IMR-90 (cell line): Measurements from ENCODE around the gene XDH. TPM values are rescaled to one million over a fixed set of nuclear protein-coding genes. Genes with fewer than 3 reads are reported as not detected.
A peak's percentile ranks its signal among the peaks of the same experiment; 100 is the strongest.

ENCODE experiments used
- ATAC-seq: fragments of 200-7000 bp; cut with Tn5 transposase; 2 replicates; pipeline ENCODE4 v1.9.1; 2020; ENCODE audit warnings: low read depth, mild to moderate bottlenecking, moderate library complexity
- BruUV-seq: library from RNA; stranded (reverse); fragments of 400-500 nt; replicated peaks from 2 replicates; lab custom pipeline; 2021; lab: Mats Ljungman, UMichigan
- CTCF ChIA-PET: fragments of 300-600 bp; formaldehyde crosslinking; extraction: SDS; loops from one replicate; lab custom pipeline; 2021; ENCODE audit warnings: antibody characterized with exemption; lab: Yijun Ruan, JAX
- POLR2A ChIA-PET: fragments of 300-600 bp; sonication (Branson Sonifier 250); formaldehyde crosslinking; loops from one replicate; lab custom pipeline; 2022; ENCODE audit warnings: antibody characterized with exemption; ENCODE audit not compliant: unreplicated experiment; lab: Charles Lee
- DNase-seq: peaks from one replicate; pipeline ENCODE4 v3.0.0; 2013
- H2AFZ ChIP-seq: replicated peaks from 2 replicates; pipeline ENCODE3; 2013; ENCODE audit warnings: low read length, mild to moderate bottlenecking; ENCODE audit not compliant: poor library complexity
- H2AK5ac ChIP-seq: 2 replicates; pipeline ENCODE4 v1.6.1; 2013; ENCODE audit warnings: low read depth, low read length, inconsistent platforms
- H2AK9ac ChIP-seq: replicated peaks from 2 replicates; pipeline ENCODE3; 2013; ENCODE audit warnings: mild to moderate bottlenecking, low read depth, low read length, moderate library complexity; ENCODE audit not compliant: poor library complexity
- H2BK120ac ChIP-seq: 2 replicates; pipeline ENCODE4 v1.6.1; 2013; ENCODE audit warnings: low read depth, low read length, inconsistent platforms
- H2BK15ac ChIP-seq: 3 replicates; pipeline ENCODE4 v1.6.1; 2013; ENCODE audit warnings: low read depth, low read length, inconsistent platforms
- H2BK20ac ChIP-seq: 2 replicates; pipeline ENCODE4 v1.6.1; 2013; ENCODE audit warnings: low read depth, mild to moderate bottlenecking, inconsistent platforms, low read length, moderate library complexity
- H2BK5ac ChIP-seq: 2 replicates; pipeline ENCODE4 v1.6.1; 2013; ENCODE audit warnings: mild to moderate bottlenecking, low read depth, low read length, inconsistent platforms; ENCODE audit not compliant: poor library complexity, severe bottlenecking
- H3K14ac ChIP-seq: replicated peaks from 2 replicates; pipeline ENCODE4 v1.6.1; 2013; ENCODE audit warnings: low read depth, low read length, inconsistent platforms
- H3K18ac ChIP-seq: 2 replicates; pipeline ENCODE4 v1.6.1; 2013; ENCODE audit warnings: low read depth, low read length, control low read depth
- H3K23ac ChIP-seq: 2 replicates; pipeline ENCODE4 v1.6.1; 2013; ENCODE audit warnings: low read depth, low read length, inconsistent platforms
- H3K27ac ChIP-seq: 2 replicates; pipeline ENCODE4 v1.5.1; 2013; ENCODE audit warnings: mild to moderate bottlenecking, control low read depth, low read length; ENCODE audit not compliant: insufficient read depth
- H3K27me3 ChIP-seq: 2 replicates; pipeline ENCODE4 v1.6.1; 2013; ENCODE audit warnings: low read length; ENCODE audit not compliant: control insufficient read depth, insufficient read depth
- H3K36me3 ChIP-seq: 2 replicates; pipeline ENCODE4 v1.6.1; 2013; ENCODE audit warnings: low read length, mixed read lengths; ENCODE audit not compliant: control insufficient read depth, insufficient read depth
- H3K4ac ChIP-seq: 2 replicates; pipeline ENCODE4 v1.6.1; 2013; ENCODE audit warnings: low read depth, low read length, inconsistent platforms
- H3K4me1 ChIP-seq: 2 replicates; pipeline ENCODE4 v1.6.1; 2013; ENCODE audit warnings: low read length, mixed read lengths; ENCODE audit not compliant: control insufficient read depth, insufficient read depth
- H3K4me2 ChIP-seq: 2 replicates; pipeline ENCODE4 v1.6.1; 2013; ENCODE audit warnings: low read depth, mild to moderate bottlenecking, control low read depth, low read length, moderate library complexity
- H3K4me3 ChIP-seq: 2 replicates; pipeline ENCODE4 v1.5.1; 2013; ENCODE audit warnings: low read depth, mild to moderate bottlenecking, control low read depth, low read length, moderate library complexity; ENCODE audit not compliant: insufficient read depth
- H3K56ac ChIP-seq: 2 replicates; pipeline ENCODE4 v1.6.1; 2013; ENCODE audit warnings: low read length, inconsistent platforms; ENCODE audit not compliant: insufficient read depth; ENCODE audit errors: extremely low read depth
- H3K79me1 ChIP-seq, 2 experiments: 2 replicates each; pipeline ENCODE4 v1.6.1; 2013; ENCODE audit warnings: low read length in 2 of 2, inconsistent platforms in 1 of 2, low read depth in 1 of 2
- H3K9ac ChIP-seq: 2 replicates; pipeline ENCODE4 v1.6.1; 2013; ENCODE audit warnings: low read depth, low read length, control low read depth
- H3K9me1 ChIP-seq: 2 replicates; pipeline ENCODE4 v1.6.1; 2013; ENCODE audit warnings: low read length, inconsistent platforms; ENCODE audit not compliant: insufficient read depth
- H3K9me3 ChIP-seq: 2 replicates; pipeline ENCODE4 v1.6.1; 2013; ENCODE audit warnings: low read length; ENCODE audit not compliant: control insufficient read depth, insufficient read depth
- H4K20me1 ChIP-seq: 2 replicates; pipeline ENCODE4 v1.6.1; 2013; ENCODE audit warnings: low read length, inconsistent platforms; ENCODE audit not compliant: insufficient read depth
- H4K5ac ChIP-seq: 2 replicates; pipeline ENCODE4 v1.6.1; 2013; ENCODE audit warnings: mild to moderate bottlenecking, low read depth, low read length, control low read depth
- H4K8ac ChIP-seq, 2 experiments: 2 replicates each; pipeline ENCODE4 v1.6.1; 2013; ENCODE audit warnings: low read depth in 2 of 2, low read length in 2 of 2, control low read depth in 1 of 2, inconsistent platforms in 1 of 2
- H4K91ac ChIP-seq: 2 replicates; pipeline ENCODE4 v1.6.1; 2013; ENCODE audit warnings: low read depth, low read length, inconsistent platforms; ENCODE audit not compliant: insufficient read depth
- CHD1 ChIP-seq: IDR thresholded peaks from 2 replicates; pipeline ENCODE4 v1.6.1; 2012; ENCODE audit warnings: low read depth, low read length, improper control_type of control experiment
- CTCF ChIP-seq: conservative IDR thresholded peaks from 2 replicates; pipeline ENCODE4 v1.5.1; 2012; ENCODE audit warnings: mild to moderate bottlenecking, low read depth, low read length, improper control_type of control experiment
- RAD21 ChIP-seq: IDR thresholded peaks from 2 replicates; pipeline ENCODE4 v1.6.1; 2012; ENCODE audit warnings: low read length, improper control_type of control experiment
- SMC3 ChIP-seq: fragments of 150-350 bp; IDR thresholded peaks from 2 replicates; pipeline ENCODE4 v1.6.1; 2016; ENCODE audit warnings: low read depth, mild to moderate bottlenecking, antibody characterized with exemption, low read length, moderate library complexity
- WGBS, 2 experiments: methylation state at CpG; one replicate each; pipeline versions ENCODE4 v1.1.5 to v1.1.7; 2013; ENCODE audit warnings: missing lambda C conversion rate in 2 of 2; ENCODE audit not compliant: insufficient read length in 1 of 2; ENCODE audit errors: extremely low coverage in 2 of 2; 5-methylcytosine and 5-hydroxymethylcytosine counted together
- dilution Hi-C: fragments of 300-500 bp; cut with HindIII; formaldehyde crosslinking; loops from one replicate; pipeline ENCODE4 v1.14.3; 2018; ENCODE audit warnings: low sequenced_read_pairs; ENCODE audit not compliant: unreplicated experiment
- in situ Hi-C: fragments of 300-500 bp; cut with MboI; formaldehyde crosslinking; loops from 3 replicates; pipeline ENCODE4 v1.14.3; 2019; ENCODE audit warnings: low sequenced_read_pairs, inconsistent platforms, mixed read lengths
- intact Hi-C: fragments of 100-400 bp; cut with micrococcal nuclease; formaldehyde crosslinking; loops from 2 replicates; pipeline ENCODE4 v1.10.0; 2022
- polyA plus RNA-seq, 3 experiments: library from polyadenylated mRNA; depleted of rRNA; stranded (reverse); fragments of >200 nt; gene quantifications; 2 replicates each; pipeline ENCODE4 v1.2.3, GENCODE V29; 2012; ENCODE audit warnings: low replicate concordance in 1 of 3
- total RNA-seq: library from RNA; depleted of rRNA; stranded (reverse); fragments of >200 nt; gene quantifications from 2 replicates; pipeline ENCODE4 v1.2.3, GENCODE V29; 2012

XDH gene
- total and polyA plus RNA-seq, 2 of the 4 experiments (the other 2 are of a cell fraction) = 0.46 to 1.1 TPM

- no peak overlapping the region for H3K4me3 ChIP-seq
- H4K20me1 ChIP-seq = no peaks in the 10 kb centered on the region
- H3K4ac ChIP-seq = no peak overlapping the region
- 100% methylated on average over 2 of the region's 4 CpGs; no CpG with 5 or more reads in 1 of the 2 experiments for WGBS, 2 experiments
- no TSS peak for BruUV-seq
- H4K91ac ChIP-seq = no peak overlapping the region
- H3K23ac ChIP-seq = no peak overlapping the region
- no peak overlapping the region for H4K5ac ChIP-seq
- ChIA-PET CTCF (interaction anchor here (0.9 kb wide), 1 partner anchor 93 kb away, joined by 5 read pairs; no protein-coding TSS in a partner anchor), POLR2A (no interaction called here)
- no peak overlapping the region for H3K27ac ChIP-seq
- no peaks in the 10 kb centered on the region for H3K36me3 ChIP-seq
- dilution Hi-C loops = no loop called here
- H2AK5ac ChIP-seq = no peak overlapping the region
- no peak overlapping the region for H3K14ac ChIP-seq
- DNase-seq (peak; percentile 20), ATAC-seq (no peak; the same call in 1 of the 2 replicates)
- no peak overlapping the region for H3K4me2 ChIP-seq
- H2BK5ac ChIP-seq = no peak overlapping the region
- no peaks in the 10 kb centered on the region for H3K9me3 ChIP-seq
- H2BK20ac ChIP-seq = no peak overlapping the region
- H3K27me3 ChIP-seq = peaks cover 2% of the 10 kb centered on the region; the same call in 1 of the 2 replicates
- 0 out of 2 replicates have a peak, but pooled peaks have one; percentile 17 for TF ChIP-seq SMC3
- no peak for TF ChIP-seq CHD1
- TF ChIP-seq RAD21 = 0 out of 2 replicates have a peak, but pooled peaks have one; percentile 18
- peak; percentile 23; the same call in 1 of the 2 replicates for TF ChIP-seq CTCF
- no peak overlapping the region for H2AFZ ChIP-seq
- no peak overlapping the region for H2AK9ac ChIP-seq
- no peaks in the 10 kb centered on the region for H3K9me1 ChIP-seq
- no peaks in the 10 kb centered on the region for H3K79me1 ChIP-seq
- H3K56ac ChIP-seq = no peak overlapping the region
- no peak overlapping the region for H2BK15ac ChIP-seq
- no peak overlapping the region for H3K18ac ChIP-seq
- intact Hi-C loops = no loop called here
- H4K8ac ChIP-seq = no peak overlapping the region
- no peaks in the 10 kb centered on the region for H3K4me1 ChIP-seq
- no peak overlapping the region for H3K9ac ChIP-seq
- in situ Hi-C loops = no loop called here
- H2BK120ac ChIP-seq = no peak overlapping the region
Observed at GRCh38 chr2:31428001-31428418, 13.5 kb upstream of the XDH start.
